LNCaP clone FGC (cell line): ENCODE results near the gene GH2.
A peak's percentile ranks its signal among the peaks of the same experiment; 100 is the strongest.
"Not testable (repeated sequence)": the region's sequence is repeated elsewhere in the genome, so short reads cannot be mapped to it uniquely, and the experiment has no call there.

Source experiments
- DNase-seq: peaks from one replicate; pipeline ENCODE4 v3.0.0-alpha.2; 2011; ENCODE audit warnings: low read depth
- H3K4me3 ChIP-seq: 2 replicates; pipeline ENCODE4 v1.5.1; 2011; ENCODE audit warnings: mild to moderate bottlenecking, low read depth, low read length, control low read depth
- CTCF ChIP-seq: IDR thresholded peaks from 2 replicates; pipeline ENCODE4 v1.5.1; 2012; ENCODE audit warnings: mild to moderate bottlenecking; ENCODE audit not compliant: control insufficient read depth, insufficient read depth; ENCODE audit errors: extremely low read depth

GH2 gene

GRCh38 chr17:63926164-63926563 is 44.4 kb upstream of the GH2 start:
- DNase-seq, result no peak
- H3K4me3 ChIP-seq, result no peak overlapping the region
- no peak for TF ChIP-seq CTCF

- no peak overlapping the region for H3K4me3 ChIP-seq
- DNase-seq, result no peak
- TF ChIP-seq CTCF, result no peak
Observed at GRCh38 chr17:63925615-63926014, 43.9 kb upstream of the GH2 start.

GRCh38 chr17:63922402-63922801 is 40.7 kb upstream of the GH2 start:
- H3K4me3 ChIP-seq, DNase-seq: not testable (repeated sequence)

- DNase-seq, H3K4me3 ChIP-seq: not testable (repeated sequence)
Observed at GRCh38 chr17:63920779-63921178, 39.0 kb upstream of the GH2 start.

- not testable (repeated sequence) for DNase-seq, H3K4me3 ChIP-seq
Observed at GRCh38 chr17:63920050-63920449, 38.3 kb upstream of the GH2 start.

- no peak overlapping the region for H3K4me3 ChIP-seq
- peak; percentile 76 for TF ChIP-seq CTCF
- DNase-seq, result no peak
Observed at GRCh38 chr17:63919311-63919723, 37.6 kb upstream of the GH2 start.

GRCh38 chr17:63918789-63919305 is 37.1 kb upstream of the GH2 start, which contains the start of gene GH1:
GH1 (minus strand) TSS chr17:63918839; CDS start chr17:63918776, 63 bp downstream.
- not testable (repeated sequence) for H3K4me3 ChIP-seq, DNase-seq

- TF ChIP-seq CTCF, result 0 out of 2 replicates have a peak, but pooled peaks have one; percentile 12
- no peak for DNase-seq
- no peak overlapping the region for H3K4me3 ChIP-seq
Observed at GRCh38 chr17:63918305-63918704, 36.6 kb upstream of the GH2 start.

GRCh38 chr17:63917646-63918045 is 35.9 kb upstream of the GH2 start:
- H3K4me3 ChIP-seq, result no peak overlapping the region
- no peak for DNase-seq
- no peak for TF ChIP-seq CTCF

GRCh38 chr17:63917206-63917605 is 35.5 kb upstream of the GH2 start:
- H3K4me3 ChIP-seq, DNase-seq: not testable (repeated sequence)
